ENCODE measurements around the gene IMMT. TPM values are rescaled to one million over a fixed set of nuclear protein-coding genes. Genes with fewer than 3 reads are reported as not detected.
"Not testable (repeated sequence)": the region's sequence is repeated elsewhere in the genome, so short reads cannot be mapped to it uniquely, and the experiment has no call there.

The IMMT gene
- total RNA-seq, 1 experiment from 2014 or later, result 85.9 TPM

DNA sequence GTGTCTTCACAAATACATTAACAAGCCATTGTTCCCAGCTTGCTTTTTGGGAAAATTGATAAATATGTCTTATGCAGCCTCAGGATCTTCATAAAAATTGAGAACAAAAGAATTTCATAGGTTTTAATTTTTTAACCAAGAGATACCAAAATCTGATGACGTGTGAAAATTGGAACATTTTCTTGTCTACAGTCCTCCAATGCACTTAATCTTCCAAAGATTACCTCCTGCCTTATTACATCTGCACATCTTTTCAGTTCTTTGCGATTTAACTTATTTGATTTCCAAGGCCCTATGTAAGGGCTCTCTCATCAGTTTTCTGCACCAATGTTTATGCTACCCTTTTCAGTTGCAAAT lies 7.1 kb upstream of the IMMT start:
- no peak for DNase-seq (ENCODE audit: extremely low read depth, low read depth)

- DNase-seq (ENCODE audit: extremely low read depth, low read depth), result no peak
Observed at GRCh38 chr2:86201671-86202335, 6.5 kb upstream of the IMMT start.

DNA sequence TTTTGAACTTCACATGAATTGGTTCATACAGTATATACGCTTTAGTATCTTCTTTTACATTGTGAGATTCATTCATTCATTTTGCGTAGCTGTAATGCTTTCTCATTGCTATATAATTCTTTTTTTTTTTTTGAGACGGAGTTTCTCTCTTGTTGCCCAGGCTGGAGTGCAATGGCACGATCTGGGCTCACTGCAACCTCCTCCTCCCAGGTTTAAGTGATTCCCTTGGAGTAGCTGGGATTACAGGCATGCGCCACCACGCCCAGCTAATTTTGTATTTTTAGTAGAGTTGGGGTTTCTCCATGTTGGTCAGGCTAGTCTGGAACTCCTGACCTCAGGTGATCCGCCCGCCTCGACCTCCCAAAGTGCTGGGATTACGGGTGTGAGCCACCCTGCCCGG lies 5.3 kb upstream of the IMMT start:
- not testable (repeated sequence) for DNase-seq (ENCODE audit: extremely low read depth, low read depth)

DNA sequence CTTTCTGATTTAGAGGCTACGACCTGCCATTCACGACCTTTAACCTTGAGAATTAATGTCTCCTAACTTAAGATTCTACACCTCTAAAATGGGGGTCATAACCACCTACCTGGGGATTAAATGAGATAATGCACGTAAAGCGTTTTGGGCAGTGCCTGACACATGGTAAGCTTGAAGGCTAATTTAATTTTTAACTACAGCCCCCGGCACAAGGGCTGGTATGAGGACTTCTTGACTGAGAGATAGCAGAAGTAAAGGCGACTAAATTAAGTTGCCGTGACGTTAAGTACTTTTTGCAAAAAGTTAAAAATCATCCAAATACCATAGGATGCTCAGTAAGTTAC lies 4.5 kb upstream of the IMMT start:
- no peak for DNase-seq (ENCODE audit: extremely low read depth, low read depth)

DNA sequence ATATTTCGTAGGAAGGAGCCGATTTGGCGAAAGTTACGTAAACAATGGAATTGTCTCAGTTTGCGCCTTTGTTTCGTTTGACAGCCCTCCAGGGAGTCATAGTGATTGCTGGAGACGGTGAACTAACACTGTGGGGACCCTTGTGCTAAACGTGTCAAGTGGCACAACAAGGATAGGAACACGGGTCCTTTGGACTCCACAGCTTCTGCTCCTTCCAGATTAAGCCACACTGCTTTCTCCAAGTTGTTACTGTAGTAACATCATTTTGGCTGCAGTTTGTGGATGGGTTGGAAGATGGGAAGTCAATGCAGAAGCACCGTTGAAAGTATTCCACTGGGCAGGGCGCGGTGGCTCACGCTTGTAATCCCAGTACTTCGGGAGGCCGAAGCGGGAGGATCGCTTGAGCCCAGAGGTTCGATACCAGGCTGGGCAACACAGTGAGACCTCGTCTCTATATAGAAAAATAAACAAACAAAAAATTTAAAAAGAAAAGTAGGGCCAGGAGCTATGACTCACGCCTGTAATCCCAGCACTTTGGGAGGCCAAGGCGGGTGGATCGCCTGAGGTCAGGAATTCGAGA lies 636 bp upstream of the IMMT start:
- no peak for DNase-seq (ENCODE audit: extremely low read depth, low read depth)

DNA sequence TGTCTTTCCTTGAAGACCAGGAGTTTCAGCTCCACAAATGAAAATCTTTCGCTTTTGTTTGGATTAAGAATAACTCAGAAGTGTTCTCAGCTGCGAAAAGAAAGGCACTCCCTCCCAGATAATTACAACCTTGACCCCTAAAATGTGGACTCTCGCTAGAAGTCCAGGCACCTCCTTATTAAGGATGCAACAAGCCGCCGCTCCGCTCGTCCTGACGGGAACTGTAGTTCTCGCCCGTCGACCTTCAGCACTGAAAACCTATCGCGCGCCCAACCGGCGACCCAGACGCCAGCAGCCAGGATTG lies 559 bp downstream of the IMMT start:
- DNase-seq (ENCODE audit: extremely low read depth, low read depth), result no peak

DNA sequence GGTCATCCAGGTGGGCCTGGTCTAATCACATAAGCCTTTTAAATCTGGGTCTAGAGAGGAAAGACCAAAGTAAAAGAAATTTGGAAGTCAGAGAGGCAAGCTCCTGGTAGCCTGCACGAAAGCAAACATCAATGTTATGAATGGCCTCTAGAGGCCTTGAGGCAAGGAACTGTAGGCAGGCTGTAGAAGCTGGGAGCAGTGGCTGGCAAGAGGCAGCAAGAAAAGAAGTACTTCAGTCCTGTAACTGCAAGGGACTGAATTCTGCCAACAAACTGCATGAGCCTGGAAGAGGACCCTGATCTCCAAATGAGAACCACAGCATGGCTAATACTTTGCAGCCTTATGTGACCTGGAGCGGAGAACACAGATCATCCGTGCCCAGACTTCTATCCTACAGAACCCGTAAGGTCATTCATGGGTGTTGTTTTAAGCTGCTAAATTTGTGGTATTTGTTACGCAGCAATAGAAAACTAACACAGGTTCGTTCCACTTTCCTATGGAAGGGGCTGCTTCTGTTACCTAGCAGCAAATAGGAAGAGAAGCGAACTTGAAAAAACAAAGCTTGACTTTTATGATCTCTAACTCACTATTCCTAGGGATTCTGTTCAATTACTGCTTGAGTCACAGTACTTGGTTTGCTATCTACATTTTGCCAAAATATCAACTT lies 1.2 kb downstream of the IMMT start:
- DNase-seq (ENCODE audit: extremely low read depth, low read depth), result no peak

GRCh38 chr2:86189782-86190416 lies 5.4 kb downstream of the IMMT start:
- DNase-seq (ENCODE audit: extremely low read depth, low read depth), result no peak

- DNase-seq (ENCODE audit: extremely low read depth, low read depth), result no peak
Observed at GRCh38 chr2:86186431-86186830, 8.8 kb downstream of the IMMT start.

DNA sequence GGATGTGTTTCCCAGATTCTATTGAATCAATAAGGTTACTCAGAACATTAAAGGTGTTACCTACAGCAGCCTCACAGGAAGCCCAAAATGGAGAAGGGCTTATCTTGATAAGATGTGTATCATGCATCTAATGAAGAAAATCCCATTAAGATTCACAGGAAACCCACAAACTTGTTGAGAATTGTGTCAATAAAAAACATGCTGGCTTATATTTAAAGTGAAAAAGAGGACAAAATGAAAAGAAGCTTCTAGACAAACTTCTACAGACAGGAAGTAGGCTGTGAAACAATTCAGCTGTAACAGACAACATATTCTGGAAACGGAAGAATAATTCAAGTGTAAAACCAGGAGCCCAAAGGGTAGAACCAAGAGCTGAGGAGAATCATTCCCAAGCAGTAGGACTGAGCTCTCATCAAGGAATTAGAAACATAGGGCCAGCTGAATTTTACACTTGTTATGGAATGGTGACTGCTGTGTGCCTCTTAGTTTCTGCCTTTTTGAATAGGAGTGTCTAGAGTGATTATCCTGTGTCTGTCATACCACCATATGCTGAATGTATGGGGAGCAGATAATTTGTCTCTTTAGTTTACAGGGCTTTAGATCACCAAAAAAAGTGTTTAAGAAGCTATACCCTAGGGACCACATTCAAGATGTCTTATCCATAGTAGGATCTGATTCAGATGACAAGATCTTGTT lies 9.6 kb downstream of the IMMT start:
- no peak for DNase-seq (ENCODE audit: extremely low read depth, low read depth)

GRCh38 chr2:86176597-86176996 lies 18.7 kb downstream of the IMMT start:
- DNase-seq (ENCODE audit: extremely low read depth, low read depth), result no peak

- DNase-seq (ENCODE audit: extremely low read depth, low read depth), result no peak
Observed at GRCh38 chr2:86175828-86176227, 19.4 kb downstream of the IMMT start.

- DNase-seq (ENCODE audit: extremely low read depth, low read depth), result no peak
Observed at GRCh38 chr2:86174445-86174844, 20.8 kb downstream of the IMMT start.

- no peak for DNase-seq (ENCODE audit: extremely low read depth, low read depth)
Observed at GRCh38 chr2:86172610-86173009, 22.7 kb downstream of the IMMT start.

- DNase-seq (ENCODE audit: extremely low read depth, low read depth), result no peak
Observed at GRCh38 chr2:86171295-86171694, 24.0 kb downstream of the IMMT start.

- no peak for DNase-seq (ENCODE audit: extremely low read depth, low read depth)
Observed at GRCh38 chr2:86170449-86170848, 24.8 kb downstream of the IMMT start.

DNA sequence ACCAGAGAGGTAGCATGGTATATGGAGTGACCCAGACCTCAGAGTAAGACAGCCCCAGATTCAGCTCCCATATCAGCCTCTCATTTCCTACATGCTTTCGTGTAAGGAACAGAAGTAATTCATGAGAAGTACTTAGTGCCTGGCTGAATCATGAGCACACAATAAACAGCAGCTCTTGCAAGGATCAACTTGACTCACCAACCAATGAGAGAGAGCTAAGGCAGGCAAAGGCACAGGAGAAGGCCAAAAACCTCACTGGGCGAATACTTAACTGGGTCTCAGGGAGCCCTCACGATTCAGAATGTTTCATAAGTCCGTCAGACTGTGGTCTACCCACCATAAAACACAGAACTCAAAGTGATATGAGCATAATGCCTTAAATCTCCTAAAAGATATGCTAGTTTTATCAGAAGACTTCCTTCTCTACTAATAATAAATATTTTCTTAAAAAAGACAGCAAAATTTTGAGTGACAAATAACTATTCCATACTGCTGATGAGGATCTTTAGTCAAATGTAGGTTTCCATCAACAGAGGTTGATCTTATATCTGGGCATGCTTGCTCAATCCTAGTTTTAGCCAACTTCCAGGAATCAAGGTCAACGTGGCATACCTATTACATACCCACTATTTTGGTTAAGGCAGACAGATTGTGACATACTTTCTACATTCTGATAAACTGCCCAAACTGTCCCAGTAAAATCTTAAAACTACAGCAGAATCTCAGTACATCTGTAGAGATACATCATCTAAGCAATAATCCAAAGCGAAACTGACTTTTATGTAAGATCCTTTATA lies 34.9 kb downstream of the IMMT start:
- no peak for DNase-seq (ENCODE audit: extremely low read depth, low read depth)

DNA sequence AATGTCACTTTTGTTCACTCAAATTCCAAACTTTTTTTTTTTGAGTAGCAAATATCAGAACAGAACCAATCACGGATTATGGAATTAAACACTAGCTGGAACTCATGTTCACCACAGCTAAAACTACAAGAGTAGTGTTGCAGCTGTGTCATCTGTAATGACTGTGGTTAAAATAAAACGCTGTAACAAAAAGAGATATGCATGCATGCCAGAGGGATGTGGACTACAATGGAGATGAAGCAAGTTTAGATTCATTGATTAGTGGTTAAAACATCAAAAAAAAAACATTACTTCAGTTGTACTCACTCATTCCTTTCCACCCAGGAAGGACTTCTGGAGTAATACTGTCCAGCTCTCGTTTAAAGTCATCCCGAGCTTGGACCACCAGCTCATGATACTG lies 37.0 kb downstream of the IMMT start:
- no peak for DNase-seq (ENCODE audit: extremely low read depth, low read depth)

DNA sequence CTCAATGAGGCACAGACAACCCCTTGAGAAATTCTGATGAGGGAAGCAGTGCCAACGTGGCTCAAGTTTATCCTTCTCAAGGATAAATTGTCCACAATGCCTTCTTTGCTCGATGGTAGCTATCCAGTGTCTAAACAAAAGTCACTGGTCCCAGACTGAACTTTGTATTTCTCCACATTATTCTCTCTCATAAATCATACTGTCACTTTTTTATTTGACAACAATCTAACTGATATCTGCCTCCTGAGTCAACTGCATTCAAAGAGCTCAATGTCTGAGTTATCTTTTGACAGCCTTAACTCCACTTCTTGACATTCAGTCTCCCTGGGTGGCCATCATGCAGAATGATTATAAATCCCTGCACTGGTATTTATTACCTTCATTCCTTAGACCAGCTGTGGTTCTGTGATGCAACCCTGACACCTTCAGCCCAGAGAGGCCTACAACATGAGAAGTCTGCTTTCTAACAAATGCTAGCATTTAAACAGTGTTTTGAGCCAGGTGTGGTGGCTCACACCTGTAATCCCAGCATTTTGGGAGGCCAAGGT lies 38.2 kb downstream of the IMMT start:
- DNase-seq (ENCODE audit: extremely low read depth, low read depth), result no peak

GRCh38 chr2:86150502-86150901 lies 44.8 kb downstream of the IMMT start:
- DNase-seq (ENCODE audit: extremely low read depth, low read depth), result no peak

DNA sequence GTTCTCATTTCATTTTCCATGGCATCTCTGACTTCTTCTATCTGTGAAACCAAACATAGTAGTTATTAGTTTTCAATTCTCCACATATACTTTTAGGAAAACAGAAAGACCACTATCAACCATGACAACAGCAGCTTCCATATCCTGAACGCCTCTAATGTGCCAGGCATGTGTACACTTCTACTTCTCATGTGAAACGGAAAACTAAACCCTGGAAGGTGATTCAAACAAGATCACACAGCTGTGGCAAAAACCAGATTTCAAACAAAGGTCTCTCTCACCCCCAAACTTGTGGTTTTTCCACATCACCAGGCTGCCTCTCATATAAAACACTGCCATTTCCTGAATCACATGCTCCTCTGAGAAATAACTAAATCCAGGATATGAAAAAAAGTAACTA lies 47.5 kb downstream of the IMMT start:
- DNase-seq (ENCODE audit: extremely low read depth, low read depth), result no peak
